ENCODE results near the gene MTA3.

GRCh38 chr2:42756966-42757513 is 188.6 kb downstream of the MTA3 start:
- TF ChIP-seq, protein P1, sequence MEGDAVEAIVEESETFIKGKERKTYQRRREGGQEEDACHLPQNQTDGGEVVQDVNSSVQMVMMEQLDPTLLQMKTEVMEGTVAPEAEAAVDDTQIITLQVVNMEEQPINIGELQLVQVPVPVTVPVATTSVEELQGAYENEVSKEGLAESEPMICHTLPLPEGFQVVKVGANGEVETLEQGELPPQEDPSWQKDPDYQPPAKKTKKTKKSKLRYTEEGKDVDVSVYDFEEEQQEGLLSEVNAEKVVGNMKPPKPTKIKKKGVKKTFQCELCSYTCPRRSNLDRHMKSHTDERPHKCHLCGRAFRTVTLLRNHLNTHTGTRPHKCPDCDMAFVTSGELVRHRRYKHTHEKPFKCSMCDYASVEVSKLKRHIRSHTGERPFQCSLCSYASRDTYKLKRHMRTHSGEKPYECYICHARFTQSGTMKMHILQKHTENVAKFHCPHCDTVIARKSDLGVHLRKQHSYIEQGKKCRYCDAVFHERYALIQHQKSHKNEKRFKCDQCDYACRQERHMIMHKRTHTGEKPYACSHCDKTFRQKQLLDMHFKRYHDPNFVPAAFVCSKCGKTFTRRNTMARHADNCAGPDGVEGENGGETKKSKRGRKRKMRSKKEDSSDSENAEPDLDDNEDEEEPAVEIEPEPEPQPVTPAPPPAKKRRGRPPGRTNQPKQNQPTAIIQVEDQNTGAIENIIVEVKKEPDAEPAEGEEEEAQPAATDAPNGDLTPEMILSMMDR (conservative IDR thresholded peaks at IDR 0.05 in 1 of 2, IDR thresholded peaks at IDR 0.05 in 1 of 2; ENCODE audit: low read depth in 1 of 2, low read length in 2 of 2), result no peak
- TF ChIP-seq EZH2 (IDR thresholded peaks at IDR 0.05; ENCODE audit: low read length, missing control alignments), result no peak

Data from fibroblast of lung (primary cell).